Transverse colon (tissue), 4 donors: ENCODE measurements around the gene CNTFR. TPM values are rescaled to one million over a fixed set of nuclear protein-coding genes. Genes with fewer than 3 reads are reported as not detected.

Source experiments
- DNase-seq: peaks from one replicate; pipeline ENCODE4 v3.0.0-alpha.2; 2019
- H3K27ac ChIP-seq, 4 donors: fragments of 200-600 bp; sonication (generic); 2 replicates each; pipeline ENCODE4 v1.5.1; 2016 to 2018; ENCODE audit warnings: inconsistent platforms in 4 of 4
- H3K27me3 ChIP-seq: fragments of 200-600 bp; sonication (generic); 2 replicates; pipeline ENCODE4 v1.5.1; 2017; ENCODE audit warnings: inconsistent platforms
- H3K36me3 ChIP-seq, 4 donors: fragments of 200-600 bp; sonication (generic); 2 replicates each; pipeline ENCODE4 v1.5.1; 2017 to 2019; ENCODE audit warnings: inconsistent platforms in 4 of 4
- H3K4me1 ChIP-seq, 4 donors: fragments of 200-600 bp; sonication (generic); 2 replicates each; pipeline ENCODE4 v1.5.1; 2017 to 2020; ENCODE audit warnings: inconsistent platforms in 4 of 4
- H3K4me3 ChIP-seq, 4 donors: fragments of 200-600 bp; sonication (generic); 1 replicate in 1 of 4; 2 replicates in 3 of 4; pipeline versions ENCODE4 v1.5.1 to v1.6.1; 2017 to 2019; ENCODE audit warnings: inconsistent platforms in 4 of 4
- H3K9me3 ChIP-seq, 2 donors: fragments of 200-600 bp; sonication (generic); 2 replicates each; pipeline ENCODE4 v1.5.1; 2017 to 2019; ENCODE audit warnings: inconsistent platforms in 2 of 2
- EP300 ChIP-seq: sonication (generic); formaldehyde crosslinking; IDR thresholded peaks from one replicate; pipeline ENCODE4 v1.6.1; 2017; ENCODE audit warnings: antibody characterized with exemption, low read depth
- POLR2A ChIP-seq: fragments of 450-650 bp; IDR thresholded peaks from one replicate; pipeline ENCODE4 v1.6.1; 2016; ENCODE audit warnings: antibody characterized with exemption, mild to moderate bottlenecking, moderate library complexity
- POLR2AphosphoS5 ChIP-seq, 3 donors: sonication (generic); formaldehyde crosslinking; IDR thresholded peaks; one replicate each; pipeline ENCODE4 v1.6.1; 2016; ENCODE audit warnings: antibody characterized with exemption in 3 of 3
- WGBS, 2 donors: methylation state at CpG; one replicate each; pipeline ENCODE4 v1.1.5; 2018; ENCODE audit warnings: low coverage in 1 of 2; 5-methylcytosine and 5-hydroxymethylcytosine counted together
- in situ Hi-C, 4 donors: fragments of 200-750 bp; cut with MboI; loops; one replicate each; pipeline versions ENCODE4 v1.15.0 to v1.15.1; 2017; ENCODE audit warnings: low sequenced_read_pairs in 3 of 4, low pct_ligation_motif_present in 1 of 4, low pct_unique_long_range_greater_than_20kb in 1 of 4
- intact Hi-C: fragments of 100-400 bp; cut with DNase I; formaldehyde crosslinking; loops from one replicate; pipeline ENCODE4 v1.15.1; 2023; ENCODE audit warnings: low total_unique reads
- total RNA-seq, 4 donors: library from RNA; depleted of rRNA; stranded (reverse); fragments of >200 nt; gene quantifications; one replicate each; pipeline ENCODE4 v1.1.0, GENCODE V29; 2016
- TF ChIP-seq, protein P1 (sequence below), 5 experiments: fragments of 200-600 bp in 3 of 5; fragments of 450-650 bp in 2 of 5; sonication (generic) in 3 of 5; IDR thresholded peaks; 1 replicate in 2 of 5; 2 replicates in 3 of 5; pipeline ENCODE4 v1.5.1; 2016 to 2017; ENCODE audit warnings: antibody characterized with exemption in 5 of 5, inconsistent platforms in 3 of 5, mild to moderate bottlenecking in 2 of 5, moderate library complexity in 1 of 5

Gene CNTFR
- total RNA-seq, 4 donors from 2014 or later, result 5.2 to 59.1 (median 6.8) TPM

DNA sequence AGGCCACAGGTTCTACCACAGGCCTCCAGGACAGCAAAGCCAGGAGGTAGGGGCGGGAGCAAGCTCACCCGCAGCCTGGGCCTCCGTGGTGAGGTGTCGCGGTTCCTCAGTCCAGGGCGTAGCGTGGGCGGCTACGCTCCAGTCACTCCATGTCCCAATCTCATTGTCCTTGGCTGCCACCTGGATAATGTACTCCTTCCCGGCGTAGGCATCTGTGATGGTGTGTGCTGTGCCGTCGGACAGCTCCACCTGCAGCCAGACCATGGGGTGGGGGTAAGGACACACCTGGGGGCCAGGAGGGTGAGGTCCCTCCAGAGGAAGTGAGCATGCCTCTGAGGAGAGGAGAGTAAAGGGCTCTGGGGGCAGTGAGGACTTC is 36.9 kb downstream of the CNTFR start:
- H3K36me3 ChIP-seq, result no peaks in the 10 kb centered on the region
- H3K4me3 ChIP-seq, result no peak overlapping the region
- no peaks in the 10 kb centered on the region for H3K9me3 ChIP-seq
- no peak overlapping the region for H3K27ac ChIP-seq
- in situ Hi-C loops (no loop called here), intact Hi-C loops (no loop called here)
- no peak for TF ChIP-seq EP300
- TF ChIP-seq POLR2A, result no peak
- TF ChIP-seq POLR2AphosphoS5 (IDR thresholded peaks at IDR 0.05), result no peak
- TF ChIP-seq, protein P1, sequence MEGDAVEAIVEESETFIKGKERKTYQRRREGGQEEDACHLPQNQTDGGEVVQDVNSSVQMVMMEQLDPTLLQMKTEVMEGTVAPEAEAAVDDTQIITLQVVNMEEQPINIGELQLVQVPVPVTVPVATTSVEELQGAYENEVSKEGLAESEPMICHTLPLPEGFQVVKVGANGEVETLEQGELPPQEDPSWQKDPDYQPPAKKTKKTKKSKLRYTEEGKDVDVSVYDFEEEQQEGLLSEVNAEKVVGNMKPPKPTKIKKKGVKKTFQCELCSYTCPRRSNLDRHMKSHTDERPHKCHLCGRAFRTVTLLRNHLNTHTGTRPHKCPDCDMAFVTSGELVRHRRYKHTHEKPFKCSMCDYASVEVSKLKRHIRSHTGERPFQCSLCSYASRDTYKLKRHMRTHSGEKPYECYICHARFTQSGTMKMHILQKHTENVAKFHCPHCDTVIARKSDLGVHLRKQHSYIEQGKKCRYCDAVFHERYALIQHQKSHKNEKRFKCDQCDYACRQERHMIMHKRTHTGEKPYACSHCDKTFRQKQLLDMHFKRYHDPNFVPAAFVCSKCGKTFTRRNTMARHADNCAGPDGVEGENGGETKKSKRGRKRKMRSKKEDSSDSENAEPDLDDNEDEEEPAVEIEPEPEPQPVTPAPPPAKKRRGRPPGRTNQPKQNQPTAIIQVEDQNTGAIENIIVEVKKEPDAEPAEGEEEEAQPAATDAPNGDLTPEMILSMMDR (IDR thresholded peaks at IDR 0.05), result no peak
- DNase-seq, result no peak
- WGBS, 2 donors, result 88% methylated on average over 13 of the region's 13 CpGs; no CpG with 5 or more reads in 1 of the 2 donors
- H3K4me1 ChIP-seq, result peaks cover 0 to 3% (median 0%) of the 10 kb centered on the region in 4 donors
- H3K27me3 ChIP-seq, result peaks cover 4% of the 10 kb centered on the region

DNA sequence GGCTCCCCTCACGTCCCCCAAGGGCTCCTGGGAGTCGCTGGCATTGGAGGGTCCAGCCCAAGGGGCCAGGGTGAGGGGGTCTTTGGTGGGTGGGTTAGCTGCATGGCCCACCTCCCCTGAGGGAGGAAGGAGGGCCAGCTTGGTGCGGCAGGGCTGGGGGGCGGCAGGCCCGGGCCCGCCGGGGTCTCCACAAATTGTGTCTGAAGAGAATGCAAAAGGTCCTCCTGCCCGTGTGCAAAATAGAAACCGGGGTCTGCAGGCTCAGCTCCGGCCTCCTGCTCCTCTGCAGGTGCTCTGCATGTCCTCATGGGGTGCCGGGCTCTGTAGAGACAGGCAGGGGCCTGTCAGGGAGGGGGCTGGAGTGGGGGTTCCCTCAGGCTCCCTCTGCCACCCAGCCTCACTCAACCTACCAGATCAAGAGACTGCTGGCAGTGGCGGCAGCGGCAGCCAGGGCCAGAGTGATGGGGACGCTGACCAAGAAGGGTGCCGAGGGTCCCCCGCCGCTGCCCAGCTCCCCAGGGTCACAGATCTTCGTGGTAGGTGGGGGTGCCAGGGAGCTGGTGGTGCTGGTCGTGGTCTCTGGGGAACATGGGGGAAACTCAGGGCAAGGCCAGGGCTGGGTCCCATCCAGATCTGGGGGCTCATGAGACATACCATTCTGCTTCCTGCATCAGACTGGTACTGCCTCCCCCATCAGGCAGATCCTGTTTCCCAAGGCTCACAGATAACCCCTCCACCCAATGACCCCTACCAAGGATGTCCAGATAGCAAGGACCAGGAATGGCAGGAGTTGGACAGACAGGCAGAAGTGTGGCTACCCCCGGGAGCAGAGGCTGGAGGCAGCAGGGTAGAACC is 37.5 kb downstream of the CNTFR start:
- Histone ChIP-seq H3K27me3 (peaks cover 7% of the 10 kb centered on the region), H3K4me3 (no peak overlapping the region), H3K4me1 (peaks cover 0 to 3% (median 0%) of the 10 kb centered on the region in 4 donors), H3K27ac (no peak overlapping the region), H3K36me3 (no peaks in the 10 kb centered on the region), H3K9me3 (no peaks in the 10 kb centered on the region)
- DNase-seq, result no peak
- in situ Hi-C loops, result no loop called here
- 76% methylated on average over 20 of the region's 20 CpGs; no CpG with 5 or more reads in 1 of the 2 donors for WGBS, 2 donors
- TF ChIP-seq POLR2AphosphoS5 (IDR thresholded peaks at IDR 0.05), result no peak
- TF ChIP-seq POLR2A, result no peak
- no peak for TF ChIP-seq EP300
- TF ChIP-seq, protein P1 (IDR thresholded peaks at IDR 0.05), result no peak
- intact Hi-C loops, result no loop called here

DNA sequence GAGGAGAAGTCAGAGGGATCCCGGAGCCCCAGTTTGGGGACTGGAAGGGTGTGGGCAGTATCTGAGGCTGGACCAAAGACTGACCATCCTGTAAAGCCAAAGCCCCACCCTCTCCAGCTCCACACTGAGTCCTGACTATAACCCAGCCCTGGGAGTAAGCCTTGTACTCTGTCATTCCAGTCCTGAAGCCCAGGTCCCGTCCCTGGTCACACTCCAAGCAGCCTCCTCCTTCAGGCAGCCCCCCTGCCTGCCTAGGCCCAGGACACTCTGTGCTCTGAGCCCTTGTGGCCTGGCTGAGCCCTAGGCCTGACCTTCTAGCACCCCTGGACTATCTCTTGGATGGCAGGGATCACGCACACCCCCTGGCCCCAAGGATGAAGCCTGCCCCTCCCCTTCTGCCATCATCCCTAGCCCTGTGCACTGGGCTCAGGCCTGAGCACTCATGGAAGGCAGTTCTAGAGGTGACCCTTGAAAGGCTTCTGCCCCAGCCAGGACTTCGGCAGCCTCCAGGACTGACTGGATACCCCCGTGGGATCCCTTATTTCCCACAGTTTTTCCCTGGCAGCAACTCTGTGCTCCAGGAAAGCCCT is 38.7 kb downstream of the CNTFR start:
- no peak overlapping the region for H3K4me3 ChIP-seq
- H3K4me1 ChIP-seq, result peaks cover 0 to 3% (median 0%) of the 10 kb centered on the region in 4 donors
- WGBS, 2 donors, result 67 to 79% methylated on average over 2 to 5 of the region's 5 CpGs
- no peak overlapping the region for H3K27ac ChIP-seq
- H3K9me3 ChIP-seq, result no peaks in the 10 kb centered on the region
- intact Hi-C loops (no loop called here), in situ Hi-C loops (no loop called here)
- no peaks in the 10 kb centered on the region for H3K36me3 ChIP-seq
- DNase-seq, result no peak
- H3K27me3 ChIP-seq, result peaks cover 7% of the 10 kb centered on the region
- TF ChIP-seq, protein P1 (IDR thresholded peaks at IDR 0.05), result no peak

DNA sequence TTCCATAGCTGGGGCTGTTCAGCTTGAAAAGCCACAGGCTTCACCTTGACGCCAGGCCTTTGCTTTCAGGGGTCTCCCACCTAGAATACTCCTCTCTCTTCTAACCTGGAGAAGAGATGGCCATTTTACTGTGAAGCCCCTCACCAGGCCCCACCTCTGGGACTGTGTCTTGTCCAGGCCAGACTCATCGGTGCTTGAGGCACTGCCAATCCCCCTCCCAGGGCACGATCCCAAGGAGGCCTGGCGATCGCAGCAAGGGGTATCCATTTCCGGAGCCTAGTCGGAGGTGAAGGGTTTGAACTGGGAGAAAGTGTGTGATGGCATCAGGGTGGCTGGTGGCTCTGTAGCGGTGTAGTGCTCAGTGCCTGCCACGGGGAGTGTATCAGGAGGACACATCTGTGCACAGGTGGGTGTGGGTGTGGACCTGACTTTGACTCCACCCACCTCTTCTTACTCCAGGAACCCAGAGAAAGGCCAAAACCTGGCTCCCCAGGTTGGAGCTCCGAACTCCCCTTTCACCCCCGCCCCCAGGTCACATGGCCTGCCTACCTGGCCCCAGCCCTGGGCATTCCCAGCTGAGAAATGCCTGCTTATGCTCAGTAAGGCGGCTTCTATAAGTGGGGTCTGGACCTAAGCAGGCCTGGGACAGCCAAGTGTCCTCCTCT is 39.4 kb downstream of the CNTFR start:
- Histone ChIP-seq H3K4me3 (no peak overlapping the region), H3K27me3 (peaks cover 7% of the 10 kb centered on the region), H3K27ac (no peak overlapping the region), H3K9me3 (no peaks in the 10 kb centered on the region), H3K36me3 (no peaks in the 10 kb centered on the region), H3K4me1 (peaks cover 0 to 3% (median 0%) of the 10 kb centered on the region in 4 donors)
- in situ Hi-C loops, result no loop called here
- 81% methylated on average over 12 of the region's 12 CpGs; no CpG with 5 or more reads in 1 of the 2 donors for WGBS, 2 donors
- TF ChIP-seq, protein P1 (IDR thresholded peaks at IDR 0.05), result no peak
- no peak for TF ChIP-seq POLR2A
- no peak for TF ChIP-seq EP300
- TF ChIP-seq POLR2AphosphoS5 (IDR thresholded peaks at IDR 0.05), result no peak
- no peak for DNase-seq
- intact Hi-C loops, result no loop called here
